Endothelial cell of umbilical vein (primary cell): ENCODE results near the gene FSTL4. TPM values are rescaled to one million over a fixed set of nuclear protein-coding genes. Genes with fewer than 3 reads are reported as not detected.

Experiments used
- BruUV-seq: library from RNA; stranded (reverse); fragments of 400-500 nt; replicated peaks from 2 replicates; lab custom pipeline; 2021; lab: Mats Ljungman, UMichigan
- CTCF ChIA-PET: fragments of 300-600, 350-600 bp; sonication (Branson Sonifier 250); formaldehyde crosslinking; loops from one replicate; lab custom pipeline; 2021; ENCODE audit warnings: antibody characterized with exemption, inconsistent platforms; lab: Charles Lee
- POLR2A ChIA-PET: fragments of 300-600, 350-600 bp; sonication (Branson Sonifier 250); formaldehyde crosslinking; loops from one replicate; lab custom pipeline; 2021; ENCODE audit warnings: antibody characterized with exemption, inconsistent platforms; lab: Charles Lee
- DNase-seq: peaks from one replicate; pipeline ENCODE4 v3.0.0-alpha.2; 2011; ENCODE audit warnings: low read depth, low spot score
- FAIRE-seq: peaks from 2 replicates; lab custom pipeline; 2011; peaks lifted over from hg19 to GRCh38; lab: Jason Lieb, UNC
- H2AFZ ChIP-seq: 2 replicates; pipeline ENCODE4 v1.6.0; 2012; ENCODE audit warnings: low read depth, low read length, control low read depth, inconsistent platforms
- H3K27ac ChIP-seq: 2 replicates; pipeline ENCODE4 v1.5.1; 2011; ENCODE audit warnings: low read depth, mild to moderate bottlenecking, control low read depth, low read length, moderate library complexity; ENCODE audit not compliant: insufficient read depth
- H3K27me3 ChIP-seq, 2 experiments: 2 replicates each; pipeline versions ENCODE4 v1.6.0 to v1.6.1; 2011; ENCODE audit warnings: low read length in 2 of 2, mixed read lengths in 1 of 2; ENCODE audit not compliant: control insufficient read depth in 2 of 2, insufficient read depth in 2 of 2
- H3K36me3 ChIP-seq, 2 experiments: 2 replicates in 1 of 2; 3 replicates in 1 of 2; pipeline ENCODE4 v1.5.1; 2011; ENCODE audit warnings: low read length in 2 of 2, mild to moderate bottlenecking in 1 of 2, moderate library complexity in 1 of 2; ENCODE audit not compliant: control insufficient read depth in 2 of 2, insufficient read depth in 2 of 2; ENCODE audit errors: extremely low read depth in 1 of 2
- H3K4me1 ChIP-seq: 3 replicates; pipeline ENCODE4 v1.5.1; 2011; ENCODE audit warnings: mild to moderate bottlenecking, low read length; ENCODE audit not compliant: control insufficient read depth, insufficient read depth; ENCODE audit errors: extremely low read depth
- H3K4me2 ChIP-seq: 2 replicates; pipeline ENCODE4 v1.6.1; 2011; ENCODE audit warnings: low read length, control low read depth, mixed read lengths; ENCODE audit not compliant: insufficient read depth
- H3K4me3 ChIP-seq, 3 experiments: fragments of 200-600 bp in 1 of 3; sonication (generic), shearing (Covaris generic) in 1 of 3; replicated peaks in 1 of 3; 2 replicates each; pipeline ENCODE4 v1.5.1; 2011 to 2016; ENCODE audit warnings: control low read depth in 3 of 3, low read length in 3 of 3, mild to moderate bottlenecking in 2 of 3, inconsistent platforms in 1 of 3, low read depth in 1 of 3, moderate library complexity in 1 of 3; ENCODE audit not compliant: insufficient read depth in 1 of 3
- H3K79me2 ChIP-seq: 2 replicates; pipeline ENCODE4 v1.6.0; 2012; ENCODE audit warnings: low read length, inconsistent platforms; ENCODE audit not compliant: control insufficient read depth, insufficient read depth
- H3K9ac ChIP-seq: replicated peaks from 2 replicates; pipeline ENCODE3; 2011; ENCODE audit warnings: low read length, control low read depth; ENCODE audit not compliant: insufficient read depth; ENCODE audit errors: extremely low read depth
- H3K9me1 ChIP-seq: replicated peaks from 3 replicates; pipeline ENCODE4 v1.6.0; 2011; ENCODE audit warnings: mild to moderate bottlenecking, low read length; ENCODE audit not compliant: control insufficient read depth, insufficient read depth; ENCODE audit errors: extremely low read depth
- H3K9me3 ChIP-seq: replicated peaks from 2 replicates; pipeline ENCODE4 v1.5.1; 2012; ENCODE audit warnings: low read length, inconsistent platforms; ENCODE audit not compliant: control insufficient read depth, insufficient read depth
- H4K20me1 ChIP-seq: replicated peaks from 2 replicates; pipeline ENCODE3; 2011; ENCODE audit warnings: mild to moderate bottlenecking, low read length; ENCODE audit not compliant: control insufficient read depth, insufficient read depth; ENCODE audit errors: extremely low read depth
- EZH2 ChIP-seq: IDR thresholded peaks from 2 replicates; pipeline ENCODE4 v1.6.1; 2012; ENCODE audit warnings: borderline replicate concordance, low read depth, mild to moderate bottlenecking, moderate library complexity, low read length, inconsistent platforms; ENCODE audit not compliant: severe bottlenecking
- FOS ChIP-seq: IDR thresholded peaks from 2 replicates; pipeline ENCODE4 v1.6.1; 2011; ENCODE audit warnings: mild to moderate bottlenecking, low read length, moderate library complexity, borderline replicate concordance; ENCODE audit not compliant: insufficient read depth
- JUN ChIP-seq: IDR thresholded peaks from 2 replicates; pipeline ENCODE4 v1.6.1; 2011; ENCODE audit warnings: borderline replicate concordance, low read depth; ENCODE audit not compliant: insufficient read length, insufficient read depth
- dilution Hi-C: fragments of 300-500 bp; cut with MboI; formaldehyde crosslinking; loops from one replicate; pipeline ENCODE4 v1.15.0; 2019; ENCODE audit warnings: low sequenced_read_pairs; ENCODE audit not compliant: extremely low pct_ligation_motif_present
- intact Hi-C: fragments of 100-400 bp; cut with micrococcal nuclease; formaldehyde crosslinking; loops from one replicate; pipeline ENCODE4 v1.10.0; 2022
- polyA plus RNA-seq, 4 experiments: library from polyadenylated mRNA; depleted of rRNA in 3 of 4; stranded (reverse) in 3 of 4; unstranded in 1 of 4; fragments of >200 nt; gene quantifications; 2 replicates each; pipeline versions ENCODE4 v1.2.1 to v1.2.3, GENCODE V29; 2011 to 2012; ENCODE audit warnings: missing spikeins in 1 of 4
- total RNA-seq: library from RNA; stranded (reverse); gene quantifications from 2 replicates; pipeline ENCODE4 v1.2.3, GENCODE V29; 2021
- TF ChIP-seq, protein P1 (sequence below), 2 donors: IDR thresholded peaks; 1 replicate in 1 of 2; 2 replicates in 1 of 2; pipeline ENCODE4 v1.5.1; 2011; ENCODE audit warnings: low read length in 2 of 2, mild to moderate bottlenecking in 2 of 2, moderate library complexity in 2 of 2, control low read depth in 1 of 2, inconsistent platforms in 1 of 2, low read depth in 1 of 2; ENCODE audit not compliant: insufficient read depth in 1 of 2; ENCODE audit errors: extremely low read depth in 1 of 2

The FSTL4 gene
- total and polyA plus RNA-seq, 2 donors (not counting 3 experiments of a cell fraction or from before 2014, with no cell fraction given) = 0.18 TPM; not detected in 1

DNA sequence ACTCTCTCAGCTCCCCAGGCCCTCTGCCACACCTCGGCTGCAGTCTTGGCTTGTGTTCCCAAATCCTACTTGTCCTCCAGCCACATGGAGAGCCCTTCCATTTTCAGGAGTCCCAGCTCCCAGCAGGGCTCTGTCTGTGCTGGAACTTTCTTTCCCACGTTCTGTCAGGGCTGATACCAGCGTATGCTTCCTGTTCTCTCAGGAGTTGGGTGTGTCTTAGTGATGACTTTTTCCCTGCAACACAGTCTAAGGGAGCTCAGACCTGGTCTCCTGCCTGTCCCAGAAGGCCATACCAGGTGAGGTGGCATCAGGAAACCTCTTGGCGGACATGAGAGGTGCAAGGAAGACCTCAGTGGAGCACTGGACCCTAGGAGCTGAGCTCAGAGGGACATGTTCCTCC, 334.0 kb downstream of the FSTL4 start:
- Histone ChIP-seq H3K4me2 (no peak overlapping the region), H4K20me1 (no peaks in the 10 kb centered on the region), H3K4me3 (no peak overlapping the region), H3K27ac (no peak overlapping the region), H3K27me3 (no peaks in the 10 kb centered on the region), H3K79me2 (no peaks in the 10 kb centered on the region), H3K9ac (no peak overlapping the region), H3K36me3 (no peaks in the 10 kb centered on the region), H3K9me3 (no peaks in the 10 kb centered on the region), H3K4me1 (no peaks in the 10 kb centered on the region), H3K9me1 (no peaks in the 10 kb centered on the region), H2AFZ (no peak overlapping the region)
- dilution Hi-C loops (no loop called here), intact Hi-C loops (no loop called here)
- FAIRE-seq (no peak), DNase-seq (no peak)
- ChIA-PET CTCF (interaction anchor here (0.8 to 2.7 kb wide), 3 partner anchors 30 to 168 kb away, joined by 3 to 7 read pairs (median 4); no protein-coding TSS in a partner anchor), POLR2A (no interaction called here)
- no peak for TF ChIP-seq FOS
- TF ChIP-seq JUN = no peak
- TF ChIP-seq, protein P1, sequence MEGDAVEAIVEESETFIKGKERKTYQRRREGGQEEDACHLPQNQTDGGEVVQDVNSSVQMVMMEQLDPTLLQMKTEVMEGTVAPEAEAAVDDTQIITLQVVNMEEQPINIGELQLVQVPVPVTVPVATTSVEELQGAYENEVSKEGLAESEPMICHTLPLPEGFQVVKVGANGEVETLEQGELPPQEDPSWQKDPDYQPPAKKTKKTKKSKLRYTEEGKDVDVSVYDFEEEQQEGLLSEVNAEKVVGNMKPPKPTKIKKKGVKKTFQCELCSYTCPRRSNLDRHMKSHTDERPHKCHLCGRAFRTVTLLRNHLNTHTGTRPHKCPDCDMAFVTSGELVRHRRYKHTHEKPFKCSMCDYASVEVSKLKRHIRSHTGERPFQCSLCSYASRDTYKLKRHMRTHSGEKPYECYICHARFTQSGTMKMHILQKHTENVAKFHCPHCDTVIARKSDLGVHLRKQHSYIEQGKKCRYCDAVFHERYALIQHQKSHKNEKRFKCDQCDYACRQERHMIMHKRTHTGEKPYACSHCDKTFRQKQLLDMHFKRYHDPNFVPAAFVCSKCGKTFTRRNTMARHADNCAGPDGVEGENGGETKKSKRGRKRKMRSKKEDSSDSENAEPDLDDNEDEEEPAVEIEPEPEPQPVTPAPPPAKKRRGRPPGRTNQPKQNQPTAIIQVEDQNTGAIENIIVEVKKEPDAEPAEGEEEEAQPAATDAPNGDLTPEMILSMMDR (IDR thresholded peaks at IDR 0.05; ENCODE audit: extremely low read depth in 1 of 2, insufficient read depth in 1 of 2, low read depth in 1 of 2, low read length in 2 of 2) = no peak
- no peak for TF ChIP-seq EZH2
- BruUV-seq = no TSS peak

DNA sequence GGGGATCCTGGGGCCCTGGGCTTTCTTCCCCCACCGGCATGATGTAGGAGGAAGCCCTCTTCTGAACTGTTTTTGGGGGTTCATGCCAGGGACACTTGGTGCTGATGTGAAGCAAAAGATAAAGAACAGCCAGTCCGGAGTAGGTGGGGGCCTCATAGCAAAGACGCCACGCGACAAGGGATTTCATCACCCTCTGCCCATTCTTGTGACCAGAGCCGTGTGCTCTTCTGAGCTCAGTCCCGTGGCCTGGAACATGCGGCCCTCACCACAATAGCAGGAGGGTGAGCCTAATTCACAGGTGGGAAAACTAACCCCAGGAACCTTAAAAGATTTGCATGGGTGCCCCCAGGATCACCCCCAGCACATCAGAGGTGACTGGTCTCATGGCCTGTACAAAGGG, 334.6 kb downstream of the FSTL4 start:
- H3K9me3 ChIP-seq = no peaks in the 10 kb centered on the region
- H4K20me1 ChIP-seq = no peaks in the 10 kb centered on the region
- dilution Hi-C loops = no loop called here
- CTCF ChIA-PET = interaction anchor here (1.5 to 2.7 kb wide), 2 partner anchors 30 to 168 kb away, joined by 4 to 7 read pairs; no protein-coding TSS in a partner anchor
- no peak overlapping the region for H3K9ac ChIP-seq
- H3K4me2 ChIP-seq = no peak overlapping the region
- no peaks in the 10 kb centered on the region for H3K36me3 ChIP-seq
- POLR2A ChIA-PET = no interaction called here
- H3K9me1 ChIP-seq = no peaks in the 10 kb centered on the region
- no peak overlapping the region for H3K4me3 ChIP-seq
- intact Hi-C loops = no loop called here
- no peak overlapping the region for H3K27ac ChIP-seq
- H3K79me2 ChIP-seq = no peaks in the 10 kb centered on the region
- H3K27me3 ChIP-seq = no peaks in the 10 kb centered on the region
- TF ChIP-seq FOS = no peak
- H3K4me1 ChIP-seq = no peaks in the 10 kb centered on the region
- DNase-seq (no peak), FAIRE-seq (no peak)
- BruUV-seq = no TSS peak
- H2AFZ ChIP-seq = no peak overlapping the region
